Small intestine (tissue), 7 donors: ENCODE measurements around the gene RNASE4. TPM values are rescaled to one million over a fixed set of nuclear protein-coding genes. Genes with fewer than 3 reads are reported as not detected.
"Not testable (repeated sequence)": the region's sequence is repeated elsewhere in the genome, so short reads cannot be mapped to it uniquely, and the experiment has no call there.

Source experiments
- DNase-seq, 2 donors: peaks; one replicate each; pipeline versions ENCODE4 v3.0.0 to v3.0.0-alpha.2; 2013
- FAIRE-seq: peaks from 2 replicates; lab custom pipeline; 2012; peaks lifted over from hg19 to GRCh38; lab: Jason Lieb, UNC
- H3K27ac ChIP-seq, 3 donors: one replicate each; pipeline ENCODE4 v1.5.1; 2013; ENCODE audit warnings: low read length in 2 of 3, mild to moderate bottlenecking in 2 of 3, control low read depth in 1 of 3, inconsistent platforms in 1 of 3, low read depth in 1 of 3, moderate library complexity in 1 of 3
- H3K27me3 ChIP-seq, 3 donors: one replicate each; pipeline ENCODE4 v1.6.1; 2013; ENCODE audit warnings: low read length in 3 of 3, inconsistent platforms in 1 of 3; ENCODE audit not compliant: control insufficient read depth in 3 of 3, insufficient read depth in 3 of 3
- H3K36me3 ChIP-seq, 3 donors: one replicate each; pipeline ENCODE4 v1.6.1; 2013; ENCODE audit warnings: low read length in 3 of 3, inconsistent platforms in 1 of 3, low read depth in 1 of 3, mild to moderate bottlenecking in 1 of 3, moderate library complexity in 1 of 3; ENCODE audit not compliant: control insufficient read depth in 3 of 3, insufficient read depth in 2 of 3
- H3K4me1 ChIP-seq, 3 donors: one replicate each; pipeline ENCODE4 v1.6.1; 2013; ENCODE audit warnings: low read length in 2 of 3, inconsistent platforms in 1 of 3, low read depth in 1 of 3, mild to moderate bottlenecking in 1 of 3, moderate library complexity in 1 of 3; ENCODE audit not compliant: control insufficient read depth in 3 of 3, insufficient read depth in 2 of 3
- H3K4me3 ChIP-seq, 3 donors: one replicate each; pipeline ENCODE4 v1.5.1; 2013; ENCODE audit warnings: low read length in 3 of 3, control low read depth in 1 of 3, inconsistent platforms in 1 of 3, low read depth in 1 of 3, mild to moderate bottlenecking in 1 of 3, moderate library complexity in 1 of 3
- H3K9me3 ChIP-seq, 2 donors: one replicate each; pipeline ENCODE4 v1.6.1; 2013; ENCODE audit warnings: low read depth in 1 of 2, low read length in 1 of 2; ENCODE audit not compliant: control insufficient read depth in 2 of 2, insufficient read depth in 1 of 2
- WGBS, 3 donors: extraction: QIAGEN DNeasy Blood & Tissue Kit; methylation state at CpG; one replicate each; pipeline ENCODE4 v1.1.7; 2013; 5-methylcytosine and 5-hydroxymethylcytosine counted together
- polyA plus RNA-seq, 4 donors: library from polyadenylated mRNA; stranded (reverse) in 3 of 4; unstranded in 1 of 4; fragments of 200-250 nt in 3 of 4; fragments of 120-200 nt in 1 of 4; gene quantifications; one replicate each; pipeline versions ENCODE4 v1.2.1 to v1.2.3, GENCODE V29; 2013
- donor health status: healthy with polysubstance abuse.
- donor health status: control.
- donor health status: control.
- donor health status: Bipolar disorder and iron deficiency.
- donor health status: healthy.

The RNASE4 gene
- polyA plus RNA-seq, 4 donors = 8.1 to 45.7 (median 31.1) TPM

DNA sequence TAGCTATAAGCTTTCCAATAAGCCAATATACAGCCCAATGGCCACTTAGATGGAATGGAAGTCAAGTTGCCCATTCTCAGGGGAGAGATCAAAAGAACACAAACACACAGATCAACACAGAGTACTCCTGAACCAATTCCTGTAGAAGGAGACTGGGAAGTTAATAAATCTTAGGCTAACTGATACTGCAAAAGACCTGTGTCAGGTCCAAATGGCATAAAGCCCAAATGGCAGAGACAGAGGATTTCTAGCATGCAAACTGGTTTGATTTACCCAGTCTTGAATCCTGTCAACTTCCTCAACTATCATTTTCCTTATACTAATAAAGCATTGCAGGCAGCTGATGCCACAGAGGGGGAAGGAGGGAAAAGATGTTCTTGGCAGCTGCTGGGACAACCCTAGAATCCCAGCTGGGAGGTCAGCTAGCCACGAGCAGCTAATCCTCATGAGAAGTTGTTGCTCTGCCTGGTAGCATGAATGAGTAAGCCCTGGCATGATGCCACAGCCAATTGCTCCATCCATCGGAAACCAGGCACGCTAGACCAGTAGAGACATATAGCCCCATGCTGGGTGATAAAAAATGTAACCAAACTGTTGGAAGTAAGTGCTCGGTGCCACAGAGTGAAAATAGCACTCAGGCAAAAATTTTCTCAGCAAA is 30.4 kb downstream of the RNASE4 start:
- Histone ChIP-seq H3K27ac (peak overlapping the region in 1 of 3 donors; percentile 70), H3K27me3 (no peaks in the 10 kb centered on the region), H3K36me3 (no peaks in the 10 kb centered on the region), H3K4me3 (no peak overlapping the region), H3K9me3 (no peaks in the 10 kb centered on the region), H3K4me1 (peaks cover 0 to 9% (median 0%) of the 10 kb centered on the region in 3 donors)
- no peak for FAIRE-seq
- WGBS, 3 donors = 10 to 33% (median 31%) methylated on average over 4 of the region's 4 CpGs
- peak in 1 of 2 donors; percentile 45 for DNase-seq

DNA sequence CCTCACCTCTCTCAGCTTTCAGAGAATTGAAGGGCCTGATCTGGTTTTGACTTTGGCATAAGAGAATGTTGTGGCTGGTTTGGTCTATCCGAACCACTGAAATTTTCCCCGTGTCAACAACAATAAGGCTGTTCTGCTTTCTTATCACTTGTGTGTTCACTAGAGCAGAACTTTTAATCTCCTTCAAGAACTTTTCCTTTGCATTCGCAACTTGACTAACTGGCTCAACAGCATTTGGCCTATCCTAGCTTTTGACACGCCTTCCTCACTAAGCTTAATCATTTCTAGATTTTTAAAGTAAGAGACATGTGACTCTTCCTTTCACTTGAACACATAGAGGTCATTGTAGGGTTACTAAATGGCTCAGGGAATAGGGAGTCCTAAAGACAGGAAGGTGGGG is 35.4 kb downstream of the RNASE4 start:
- Histone ChIP-seq H3K36me3 (no peaks in the 10 kb centered on the region), H3K27ac (peak overlapping the region in 2 of 3 donors; percentile 4 to 53), H3K9me3 (no peaks in the 10 kb centered on the region), H3K27me3 (peaks cover 0 to 4% (median 4%) of the 10 kb centered on the region in 3 donors), H3K4me3 (no peak overlapping the region), H3K4me1 (peaks cover 0 to 9% (median 0%) of the 10 kb centered on the region in 3 donors)
- 11 to 55% (median 34%) methylated on average over 4 of the region's 4 CpGs for WGBS, 3 donors
- no peak for FAIRE-seq
- peak; percentile 81 to 91 for DNase-seq

GRCh38 chr14:20720741-20721140 is 36.4 kb downstream of the RNASE4 start:
- Histone ChIP-seq H3K4me1 (peaks cover 0 to 9% (median 0%) of the 10 kb centered on the region in 3 donors), H3K9me3 (no peaks in the 10 kb centered on the region), H3K36me3 (no peaks in the 10 kb centered on the region), H3K27ac (no peak overlapping the region), H3K4me3 (no peak overlapping the region), H3K27me3 (peaks cover 0 to 9% (median 4%) of the 10 kb centered on the region in 3 donors)
- FAIRE-seq = no peak
- no peak for DNase-seq
- 76 to 93% (median 81%) methylated on average over 6 of the region's 6 CpGs for WGBS, 3 donors

GRCh38 chr14:20722016-20722415 is 37.7 kb downstream of the RNASE4 start:
- Histone ChIP-seq H3K9me3 (no peaks in the 10 kb centered on the region), H3K36me3 (no peaks in the 10 kb centered on the region), H3K27ac (no peak overlapping the region), H3K4me1 (peaks cover 0 to 9% (median 0%) of the 10 kb centered on the region in 3 donors), H3K4me3 (no peak overlapping the region), H3K27me3 (peaks cover 0 to 9% (median 4%) of the 10 kb centered on the region in 3 donors)
- 94 to 96% (median 94%) methylated on average over 12 of the region's 12 CpGs for WGBS, 3 donors
- FAIRE-seq (no peak), DNase-seq (no peak)

DNA sequence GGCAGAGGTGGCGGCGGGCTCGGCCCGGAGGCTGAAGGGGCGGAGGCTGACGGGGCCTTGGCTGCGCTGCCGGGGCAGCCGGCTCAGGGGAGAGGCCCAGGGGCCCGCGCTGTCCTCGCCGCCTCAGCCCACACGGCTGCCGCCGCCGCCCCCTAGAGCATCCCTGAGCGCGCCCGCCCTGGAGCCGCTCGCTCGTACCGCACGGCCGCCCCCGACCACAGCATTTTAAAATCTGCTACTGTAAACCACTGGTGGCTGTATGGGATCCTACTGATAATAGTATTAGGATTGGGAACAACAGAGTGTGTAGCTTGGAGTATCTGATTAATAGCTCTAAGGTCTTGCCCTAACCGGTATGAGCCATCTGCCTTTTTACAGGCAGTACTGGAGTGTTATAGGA is 39.1 kb downstream of the RNASE4 start:
- Histone ChIP-seq H3K4me3 (no peak overlapping the region), H3K4me1 (peaks cover 0 to 9% (median 0%) of the 10 kb centered on the region in 3 donors), H3K27ac (peak overlapping the region in 1 of 3 donors; percentile 12), H3K36me3 (no peaks in the 10 kb centered on the region), H3K9me3 (no peaks in the 10 kb centered on the region), H3K27me3 (peaks cover 0 to 9% (median 4%) of the 10 kb centered on the region in 3 donors)
- no peak for FAIRE-seq
- 41 to 58% (median 53%) methylated on average over 15 to 28 of the region's 28 CpGs for WGBS, 3 donors
- no peak for DNase-seq

- DNase-seq, H3K4me1 ChIP-seq, H3K9me3 ChIP-seq, H3K36me3 ChIP-seq, H3K27me3 ChIP-seq, H3K27ac ChIP-seq, FAIRE-seq, H3K4me3 ChIP-seq: not testable (repeated sequence)
- 71 to 79% (median 79%) methylated on average over 3 of the region's 3 CpGs for WGBS, 3 donors
These were observed 41.8 kb downstream of the RNASE4 start for GRCh38 chr14:20726121-20726520.

DNA sequence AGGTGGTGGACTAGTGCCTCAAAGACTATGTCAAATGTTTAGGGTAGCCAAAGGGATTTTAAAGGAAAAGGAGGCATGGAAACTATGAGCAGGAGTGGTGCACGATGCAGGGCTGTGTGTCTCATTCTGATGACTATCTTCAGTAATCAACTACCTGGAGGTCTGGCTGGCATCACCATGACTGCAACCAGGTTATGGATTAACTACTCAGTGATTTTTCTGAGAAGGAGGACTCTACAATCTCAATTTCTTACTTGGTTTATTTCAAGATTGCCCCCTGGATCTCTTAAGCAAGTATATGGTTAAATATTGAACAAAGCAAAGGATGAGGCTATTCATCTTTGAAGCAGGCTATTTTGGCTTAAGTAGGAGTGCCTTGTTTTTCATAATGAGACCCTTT is 42.2 kb downstream of the RNASE4 start:
- Histone ChIP-seq H3K4me3 (no peak overlapping the region), H3K36me3 (no peaks in the 10 kb centered on the region), H3K27ac (no peak overlapping the region), H3K9me3 (no peaks in the 10 kb centered on the region), H3K4me1 (no peaks in the 10 kb centered on the region), H3K27me3 (peaks cover 0 to 9% (median 4%) of the 10 kb centered on the region in 3 donors)
- no peak for DNase-seq
- WGBS, 3 donors = 57 to 78% (median 69%) methylated on average over 1 of the region's 1 CpG
- FAIRE-seq = no peak

DNA sequence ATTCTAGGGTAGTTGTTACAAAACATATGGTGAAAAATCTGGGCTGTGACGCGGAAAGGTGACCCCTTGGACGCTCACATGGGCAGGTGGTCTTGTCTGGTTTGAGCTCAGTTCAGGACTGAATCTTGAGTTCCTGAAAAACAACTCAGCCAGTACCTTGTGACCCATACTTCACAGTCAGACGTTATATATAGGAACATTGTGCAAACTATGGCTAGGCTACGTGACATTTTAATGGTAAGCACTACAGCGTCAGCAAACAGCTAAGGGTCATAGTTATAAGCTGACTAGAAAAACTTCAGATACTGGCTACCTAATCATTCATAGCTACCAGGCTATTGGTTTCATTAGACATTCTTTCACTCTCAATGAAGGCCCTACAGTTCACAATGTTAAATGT is 46.5 kb downstream of the RNASE4 start:
- Histone ChIP-seq H3K4me1 (no peaks in the 10 kb centered on the region), H3K27ac (no peak overlapping the region), H3K27me3 (no peaks in the 10 kb centered on the region), H3K9me3 (no peaks in the 10 kb centered on the region), H3K4me3 (no peak overlapping the region), H3K36me3 (no peaks in the 10 kb centered on the region)
- FAIRE-seq (no peak), DNase-seq (no peak)
- 70 to 76% (median 72%) methylated on average over 6 of the region's 6 CpGs for WGBS, 3 donors
